Measurements from ENCODE around the gene PKNOX2. TPM values are rescaled to one million over a fixed set of nuclear protein-coding genes. Genes with fewer than 3 reads are reported as not detected.

The PKNOX2 gene
- total RNA-seq, 1 experiment from 2014 or later = not detected

GRCh38 chr11:125468025-125468424, 303.5 kb downstream of the PKNOX2 start:
- in situ Hi-C loops (cut with HindIII; ENCODE audit: low pct_unique_long_range_greater_than_20kb, low sequenced_read_pairs) = no loop called here
- no peak for DNase-seq (ENCODE audit: low read depth)

GRCh38 chr11:125468852-125469251, 304.3 kb downstream of the PKNOX2 start:
- in situ Hi-C loops (cut with HindIII; ENCODE audit: low pct_unique_long_range_greater_than_20kb, low sequenced_read_pairs) = no loop called here
- DNase-seq (ENCODE audit: low read depth) = no peak

GRCh38 chr11:125470355-125470754, 305.8 kb downstream of the PKNOX2 start:
- in situ Hi-C loops (cut with HindIII; ENCODE audit: low pct_unique_long_range_greater_than_20kb, low sequenced_read_pairs) = no loop called here
- no peak for DNase-seq (ENCODE audit: low read depth)

- DNase-seq (ENCODE audit: low read depth) = no peak
- in situ Hi-C loops (cut with HindIII; ENCODE audit: low pct_unique_long_range_greater_than_20kb, low sequenced_read_pairs) = no loop called here
Measured at GRCh38 chr11:125476721-125477120, 312.2 kb downstream of the PKNOX2 start.

GRCh38 chr11:125479137-125479536, 314.6 kb downstream of the PKNOX2 start:
- no peak for DNase-seq (ENCODE audit: low read depth)
- in situ Hi-C loops (cut with HindIII; ENCODE audit: low pct_unique_long_range_greater_than_20kb, low sequenced_read_pairs) = no loop called here

GRCh38 chr11:125481531-125481930, 317.0 kb downstream of the PKNOX2 start:
- no peak for DNase-seq (ENCODE audit: low read depth)
- in situ Hi-C loops (cut with HindIII; ENCODE audit: low pct_unique_long_range_greater_than_20kb, low sequenced_read_pairs) = no loop called here

Other genes starting within 250 kb of the PKNOX2 start
- not detected in 2 replicates for gene HEPN1, start 245.5 kb upstream of the PKNOX2 start, total RNA-seq (2014; rRNA removed; shearing (Covaris generic); ENCODE audit: low replicate concordance)
- gene HEPACAM, start 228.7 kb upstream of the PKNOX2 start, total RNA-seq (2014; rRNA removed; shearing (Covaris generic); ENCODE audit: low replicate concordance) = not detected in 2 replicates
- 1.1 and 1.5 TPM in 2 replicates for gene CCDC15, start 210.5 kb upstream of the PKNOX2 start, total RNA-seq (2014; rRNA removed; shearing (Covaris generic); ENCODE audit: low replicate concordance)
- 1.9 TPM in 1 of 2 replicates, not detected in the other for gene SLC37A2, start 101.4 kb upstream of the PKNOX2 start, total RNA-seq (2014; rRNA removed; shearing (Covaris generic); ENCODE audit: low replicate concordance)
- 33.2 and 38.8 TPM in 2 replicates for gene TMEM218, start 53.1 kb upstream of the PKNOX2 start, total RNA-seq (2014; rRNA removed; shearing (Covaris generic); ENCODE audit: low replicate concordance)